Neuronal stem cell (in vitro differentiated cells): ENCODE data around the gene SOAT2.
A peak's percentile ranks its signal among the peaks of the same experiment; 100 is the strongest.

ENCODE experiments used
- DNase-seq: peaks from one replicate; pipeline ENCODE4 v3.0.0-alpha.2; 2013; ENCODE audit warnings: low spot score
- H2AFZ ChIP-seq: one replicate; pipeline ENCODE4 v1.6.1; 2013; ENCODE audit warnings: mild to moderate bottlenecking, low read length, inconsistent platforms
- H2AK5ac ChIP-seq: 2 replicates; pipeline ENCODE4 v1.6.1; 2013; ENCODE audit warnings: low read depth, mild to moderate bottlenecking, inconsistent platforms, low read length, moderate library complexity, mixed read lengths
- H2BK120ac ChIP-seq: 2 replicates; pipeline ENCODE4 v1.6.1; 2013; ENCODE audit warnings: low read depth, mild to moderate bottlenecking, inconsistent platforms, low read length, moderate library complexity, mixed read lengths
- H2BK12ac ChIP-seq: one replicate; pipeline ENCODE4 v1.6.1; 2013; ENCODE audit warnings: low read length, inconsistent platforms
- H2BK15ac ChIP-seq: 2 replicates; pipeline ENCODE4 v1.6.1; 2013; ENCODE audit warnings: mild to moderate bottlenecking, low read length, inconsistent platforms, mixed read lengths
- H2BK5ac ChIP-seq: one replicate; pipeline ENCODE4 v1.6.1; 2013; ENCODE audit warnings: inconsistent platforms, mild to moderate bottlenecking, low read length, moderate library complexity
- H3K14ac ChIP-seq: one replicate; pipeline ENCODE4 v1.6.1; 2013; ENCODE audit warnings: low read length, inconsistent platforms
- H3K18ac ChIP-seq: 2 replicates; pipeline ENCODE4 v1.6.1; 2013; ENCODE audit warnings: low read length, inconsistent platforms
- H3K23ac ChIP-seq: 2 replicates; pipeline ENCODE4 v1.6.1; 2013; ENCODE audit warnings: low read depth, mild to moderate bottlenecking, mixed read lengths, low read length, inconsistent platforms; ENCODE audit not compliant: poor library complexity
- H3K27ac ChIP-seq: replicated peaks from 3 replicates; pipeline ENCODE4 v1.5.1; 2013; ENCODE audit warnings: low read length, inconsistent platforms
- H3K27me3 ChIP-seq, 3 experiments: 2 replicates each; pipeline ENCODE4 v1.6.1; 2013; ENCODE audit warnings: low read length in 3 of 3, mild to moderate bottlenecking in 2 of 3, inconsistent platforms in 1 of 3, low read depth in 1 of 3, mixed read lengths in 1 of 3, moderate library complexity in 1 of 3; ENCODE audit not compliant: control insufficient read depth in 3 of 3, insufficient read depth in 3 of 3
- H3K36me3 ChIP-seq, 2 donors: replicated peaks in 1 of 2; 2 replicates each; pipeline ENCODE4 v1.6.1; 2013; ENCODE audit warnings: low read length in 2 of 2; ENCODE audit not compliant: control insufficient read depth in 2 of 2, insufficient read depth in 2 of 2
- H3K4ac ChIP-seq: 2 replicates; pipeline ENCODE4 v1.6.1; 2013; ENCODE audit warnings: inconsistent platforms, mild to moderate bottlenecking, low read length, moderate library complexity
- H3K4me1 ChIP-seq, 2 donors: 1 replicate in 1 of 2; 2 replicates in 1 of 2; pipeline ENCODE4 v1.6.1; 2013; ENCODE audit warnings: low read length in 2 of 2, low read depth in 1 of 2; ENCODE audit not compliant: control insufficient read depth in 2 of 2, insufficient read depth in 1 of 2
- H3K4me2 ChIP-seq: one replicate; pipeline ENCODE4 v1.6.1; 2013; ENCODE audit warnings: mild to moderate bottlenecking, low read length, inconsistent platforms; ENCODE audit not compliant: insufficient read depth, poor library complexity, severe bottlenecking
- H3K4me3 ChIP-seq, 2 donors: 2 replicates each; pipeline ENCODE4 v1.5.1; 2013; ENCODE audit warnings: low read length in 2 of 2, mild to moderate bottlenecking in 2 of 2, inconsistent platforms in 1 of 2, moderate library complexity in 1 of 2
- H3K79me1 ChIP-seq: one replicate; pipeline ENCODE4 v1.6.1; 2013; ENCODE audit warnings: low read depth, mild to moderate bottlenecking, inconsistent platforms, low read length, moderate library complexity
- H3K9ac ChIP-seq: one replicate; pipeline ENCODE4 v1.6.1; 2013; ENCODE audit warnings: mild to moderate bottlenecking, low read depth, low read length, inconsistent platforms; ENCODE audit not compliant: poor library complexity
- H3K9me3 ChIP-seq, 2 donors: replicated peaks in 1 of 2; 2 replicates each; pipeline versions ENCODE3 to v1.6.1; 2013; ENCODE audit warnings: low read length in 2 of 2, mild to moderate bottlenecking in 2 of 2, inconsistent platforms in 1 of 2, low read depth in 1 of 2, mixed read lengths in 1 of 2, moderate library complexity in 1 of 2; ENCODE audit not compliant: control insufficient read depth in 2 of 2, insufficient read depth in 1 of 2
- H4K8ac ChIP-seq: one replicate; pipeline ENCODE4 v1.6.1; 2013; ENCODE audit warnings: low read depth, mild to moderate bottlenecking, inconsistent platforms, low read length, moderate library complexity
- H4K91ac ChIP-seq: one replicate; pipeline ENCODE4 v1.6.1; 2013; ENCODE audit warnings: low read length, low read depth, mild to moderate bottlenecking, inconsistent platforms; ENCODE audit not compliant: poor library complexity
- whole genome bisulfite sequencing, 2 donors: extraction: QIAGEN DNeasy Blood & Tissue Kit; methylation state at CpG; one replicate each; pipeline ENCODE4 v1.1.7; 2013; ENCODE audit warnings: missing lambda C conversion rate in 2 of 2, mixed read lengths in 1 of 2; ENCODE audit not compliant: insufficient read length in 2 of 2, insufficient replicate concordance in 1 of 2; ENCODE audit errors: extremely low coverage in 2 of 2; 5-methylcytosine and 5-hydroxymethylcytosine counted together

The SOAT2 gene

DNA sequence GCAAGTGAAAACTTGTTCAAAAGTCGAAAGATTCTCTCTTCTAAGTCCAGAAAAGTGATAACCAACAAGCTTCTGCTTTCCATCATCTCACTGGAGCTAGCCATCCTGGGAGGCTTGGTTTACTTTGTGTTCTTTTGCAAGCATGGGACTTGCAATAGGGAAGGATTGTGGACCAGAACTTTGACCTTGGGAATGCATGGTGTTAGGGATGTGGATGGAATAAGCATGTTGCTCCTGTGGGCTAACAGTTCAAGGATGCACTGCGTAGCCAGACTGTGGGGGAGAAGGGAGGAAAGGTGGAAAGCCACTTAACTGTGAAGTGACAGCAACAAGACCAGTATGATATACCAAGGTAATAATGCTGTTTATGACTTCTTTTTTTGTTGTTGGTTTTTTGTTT, 28.6 kb downstream of the SOAT2 start:
- no peak overlapping the region for H2AFZ ChIP-seq
- no peak overlapping the region for H3K4me2 ChIP-seq
- no CpG with 5 or more reads among the region's 2 CpGs for WGBS, 2 donors
- no peaks in the 10 kb centered on the region for H3K79me1 ChIP-seq
- H2BK5ac ChIP-seq = no peak overlapping the region
- no peak overlapping the region for H3K4me3 ChIP-seq
- H2BK12ac ChIP-seq = no peak overlapping the region
- H3K4ac ChIP-seq = no peak overlapping the region
- no peak overlapping the region for H3K14ac ChIP-seq
- H3K27ac ChIP-seq = no peak overlapping the region
- H2BK15ac ChIP-seq = no peak overlapping the region
- H4K91ac ChIP-seq = no peak overlapping the region
- no peak overlapping the region for H2AK5ac ChIP-seq
- no peaks in the 10 kb centered on the region for H3K9me3 ChIP-seq
- H2BK120ac ChIP-seq = no peak overlapping the region
- no peak overlapping the region for H3K9ac ChIP-seq
- DNase-seq = no peak
- peaks cover 0 to 10% (median 2%) of the 10 kb centered on the region in 3 experiments for H3K27me3 ChIP-seq
- no peaks in the 10 kb centered on the region for H3K36me3 ChIP-seq
- no peak overlapping the region for H4K8ac ChIP-seq
- H3K4me1 ChIP-seq = no peaks in the 10 kb centered on the region
- H3K18ac ChIP-seq = no peak overlapping the region
- no peak overlapping the region for H3K23ac ChIP-seq

DNA sequence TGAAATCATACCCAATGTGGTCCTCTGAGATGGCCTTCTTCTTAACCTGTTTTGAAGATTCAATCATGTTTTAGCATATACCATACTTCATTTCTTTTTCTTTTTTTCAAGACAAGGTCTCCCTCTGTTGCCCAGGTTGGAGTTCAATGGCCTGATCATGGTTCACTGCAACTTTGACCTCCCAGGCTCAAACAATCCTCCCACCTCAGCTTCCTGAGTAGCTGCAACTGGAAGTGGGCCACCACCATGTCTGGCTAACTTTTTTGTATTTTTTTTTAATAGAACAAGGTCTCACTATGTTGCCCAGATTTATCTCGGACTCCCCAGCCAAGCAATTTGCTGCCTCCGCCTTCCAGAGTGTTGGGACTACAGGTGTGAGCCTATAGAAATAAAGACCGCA, 30.4 kb downstream of the SOAT2 start:
- Histone ChIP-seq H3K36me3 (no peaks in the 10 kb centered on the region), H3K4ac (no peak overlapping the region), H2BK120ac (no peak overlapping the region), H2AK5ac (no peak overlapping the region), H3K9ac (no peak overlapping the region), H3K14ac (no peak overlapping the region), H2BK12ac (no peak overlapping the region), H2AFZ (no peak overlapping the region), H3K4me3 (no peak overlapping the region), H3K4me1 (no peaks in the 10 kb centered on the region), H4K8ac (no peak overlapping the region), H3K4me2 (no peak overlapping the region), H3K23ac (no peak overlapping the region), H2BK5ac (no peak overlapping the region), H4K91ac (no peak overlapping the region), H2BK15ac (no peak overlapping the region), H3K9me3 (no peaks in the 10 kb centered on the region), H3K27ac (no peak overlapping the region), H3K18ac (no peak overlapping the region), H3K79me1 (no peaks in the 10 kb centered on the region), H3K27me3 (peaks cover 0 to 10% (median under 1%) of the 10 kb centered on the region in 3 experiments)
- no CpG with 5 or more reads among the region's 3 CpGs for WGBS, 2 donors
- DNase-seq = no peak

- Histone ChIP-seq H3K4me1 (no peaks in the 10 kb centered on the region), H3K36me3 (no peaks in the 10 kb centered on the region), H3K14ac (no peak overlapping the region), H4K8ac (no peak overlapping the region), H3K9me3 (peaks cover 0 to 8% of the 10 kb centered on the region in 2 donors), H3K9ac (no peak overlapping the region), H4K91ac (no peak overlapping the region), H2BK120ac (no peak overlapping the region), H3K27ac (no peak overlapping the region), H3K4ac (no peak overlapping the region), H2AFZ (no peak overlapping the region), H2BK12ac (no peak overlapping the region), H3K27me3 (no peaks in the 10 kb centered on the region), H3K4me3 (no peak overlapping the region), H3K4me2 (no peak overlapping the region), H2BK5ac (no peak overlapping the region), H2BK15ac (no peak overlapping the region), H3K23ac (no peak overlapping the region), H3K79me1 (no peaks in the 10 kb centered on the region), H3K18ac (no peak overlapping the region), H2AK5ac (no peak overlapping the region)
- no CpG with 5 or more reads among the region's 4 CpGs for WGBS, 2 donors
- DNase-seq = no peak
Observed at GRCh38 chr12:53143355-53143754, 40.1 kb downstream of the SOAT2 start.

DNA sequence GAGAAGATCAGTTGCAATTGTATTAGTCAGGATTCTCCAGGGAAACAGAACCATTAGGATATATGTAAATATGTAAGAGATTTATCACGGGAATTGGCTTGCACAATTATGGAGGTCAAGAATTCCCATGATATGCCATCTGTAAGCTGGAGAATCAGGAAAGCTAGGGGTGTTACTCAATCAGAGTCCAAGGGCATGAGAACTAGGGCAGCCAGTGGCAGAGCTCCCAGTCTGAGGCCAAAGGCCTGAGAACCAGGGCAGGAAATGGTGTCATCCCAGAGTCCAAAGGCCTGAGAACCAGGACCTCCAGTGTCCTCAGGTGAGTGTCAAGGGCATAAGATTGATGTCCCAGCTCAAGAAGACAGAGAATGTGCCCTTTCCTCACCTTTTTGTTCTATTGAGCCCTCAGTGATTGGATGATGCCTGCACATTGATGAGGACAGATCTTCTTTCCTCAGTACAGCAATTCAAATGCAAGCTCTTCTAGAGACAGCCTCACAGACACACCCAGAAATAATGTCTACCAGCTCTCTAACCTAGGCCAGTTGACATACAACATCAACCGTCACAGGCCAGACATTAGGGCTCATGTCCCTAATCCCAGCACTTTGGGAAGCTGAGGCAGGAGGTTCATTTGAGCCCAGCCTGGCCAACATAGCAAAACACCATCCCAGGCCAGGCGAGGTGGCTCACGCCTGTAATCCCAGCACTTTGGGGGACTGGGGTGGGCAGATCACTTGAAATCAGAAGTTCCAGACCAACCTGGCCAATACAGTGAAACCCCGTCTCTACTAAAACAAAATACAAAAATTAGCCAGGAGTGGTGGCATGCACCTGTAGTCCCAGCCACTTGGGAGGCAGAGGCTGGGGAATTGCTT, 42.3 kb downstream of the SOAT2 start:
- Histone ChIP-seq H3K23ac (no peak overlapping the region), H3K18ac (no peak overlapping the region), H3K36me3 (no peaks in the 10 kb centered on the region), H2BK5ac (no peak overlapping the region), H3K4me1 (no peaks in the 10 kb centered on the region), H3K4ac (no peak overlapping the region), H4K8ac (no peak overlapping the region), H3K14ac (no peak overlapping the region), H2BK120ac (no peak overlapping the region), H3K9ac (no peak overlapping the region), H2AK5ac (no peak overlapping the region), H2AFZ (no peak overlapping the region), H3K27me3 (no peaks in the 10 kb centered on the region), H4K91ac (no peak overlapping the region), H3K9me3 (no peaks in the 10 kb centered on the region), H3K4me2 (no peak overlapping the region), H3K4me3 (peak overlapping the region in 1 of 2 donors; percentile 53), H3K79me1 (no peaks in the 10 kb centered on the region), H2BK12ac (no peak overlapping the region), H2BK15ac (no peak overlapping the region), H3K27ac (no peak overlapping the region)
- no peak for DNase-seq
- WGBS, 2 donors = no CpG with 5 or more reads among the region's 5 CpGs
